Measurements from ENCODE around the gene ROBO1.
A peak's percentile ranks its signal among the peaks of the same experiment; 100 is the strongest.

The ROBO1 gene

DNA sequence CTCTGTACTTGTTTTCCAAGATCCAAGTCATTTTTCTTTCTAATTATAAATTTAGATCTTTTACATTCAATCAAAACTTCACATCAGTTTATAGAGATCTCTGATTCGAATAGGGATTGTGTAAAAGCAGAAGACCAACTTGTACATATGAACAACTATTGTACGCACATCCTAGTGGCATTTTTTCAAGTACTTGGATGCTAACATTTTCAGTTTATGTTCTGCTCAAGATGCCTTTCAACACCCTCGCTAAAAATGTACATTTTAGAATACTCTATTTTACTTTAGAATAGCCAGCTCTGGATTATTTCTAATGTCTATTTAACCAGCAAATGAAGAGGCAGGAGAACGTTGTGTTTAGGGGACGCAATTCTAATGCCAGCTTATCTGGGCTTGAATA is 340.7 kb downstream of the ROBO1 start:
- H3K4me3 ChIP-seq (ENCODE audit: low read depth, low read length) = no peak overlapping the region
- TF ChIP-seq, protein P1, sequence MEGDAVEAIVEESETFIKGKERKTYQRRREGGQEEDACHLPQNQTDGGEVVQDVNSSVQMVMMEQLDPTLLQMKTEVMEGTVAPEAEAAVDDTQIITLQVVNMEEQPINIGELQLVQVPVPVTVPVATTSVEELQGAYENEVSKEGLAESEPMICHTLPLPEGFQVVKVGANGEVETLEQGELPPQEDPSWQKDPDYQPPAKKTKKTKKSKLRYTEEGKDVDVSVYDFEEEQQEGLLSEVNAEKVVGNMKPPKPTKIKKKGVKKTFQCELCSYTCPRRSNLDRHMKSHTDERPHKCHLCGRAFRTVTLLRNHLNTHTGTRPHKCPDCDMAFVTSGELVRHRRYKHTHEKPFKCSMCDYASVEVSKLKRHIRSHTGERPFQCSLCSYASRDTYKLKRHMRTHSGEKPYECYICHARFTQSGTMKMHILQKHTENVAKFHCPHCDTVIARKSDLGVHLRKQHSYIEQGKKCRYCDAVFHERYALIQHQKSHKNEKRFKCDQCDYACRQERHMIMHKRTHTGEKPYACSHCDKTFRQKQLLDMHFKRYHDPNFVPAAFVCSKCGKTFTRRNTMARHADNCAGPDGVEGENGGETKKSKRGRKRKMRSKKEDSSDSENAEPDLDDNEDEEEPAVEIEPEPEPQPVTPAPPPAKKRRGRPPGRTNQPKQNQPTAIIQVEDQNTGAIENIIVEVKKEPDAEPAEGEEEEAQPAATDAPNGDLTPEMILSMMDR (conservative IDR thresholded peaks at IDR 0.05; ENCODE audit: low read depth, low read length) = no peak
- no peak for DNase-seq (ENCODE audit: low read depth)

DNA sequence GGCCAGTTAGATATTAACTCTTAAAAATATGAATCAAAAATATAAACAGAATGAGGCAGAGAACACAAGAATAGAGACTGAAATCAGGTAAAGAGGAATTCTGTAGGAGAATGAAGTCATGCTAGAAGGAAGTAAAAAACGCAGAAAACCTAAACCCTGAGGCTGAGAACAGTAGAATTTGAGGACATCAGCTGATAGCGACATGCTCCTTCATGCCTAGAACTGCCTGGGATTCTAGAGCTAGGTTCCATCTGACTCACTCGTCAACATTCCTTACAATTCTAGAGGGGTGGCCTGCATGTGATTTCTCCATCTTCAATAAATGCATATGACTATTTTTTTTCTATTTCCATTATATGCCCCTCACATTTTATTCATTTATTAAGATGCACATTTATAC is 343.0 kb downstream of the ROBO1 start:
- no peak for DNase-seq (ENCODE audit: low read depth)
- H3K4me3 ChIP-seq (ENCODE audit: low read depth, low read length) = no peak overlapping the region
- TF ChIP-seq, protein P1 (conservative IDR thresholded peaks at IDR 0.05; ENCODE audit: low read depth, low read length) = no peak

DNA sequence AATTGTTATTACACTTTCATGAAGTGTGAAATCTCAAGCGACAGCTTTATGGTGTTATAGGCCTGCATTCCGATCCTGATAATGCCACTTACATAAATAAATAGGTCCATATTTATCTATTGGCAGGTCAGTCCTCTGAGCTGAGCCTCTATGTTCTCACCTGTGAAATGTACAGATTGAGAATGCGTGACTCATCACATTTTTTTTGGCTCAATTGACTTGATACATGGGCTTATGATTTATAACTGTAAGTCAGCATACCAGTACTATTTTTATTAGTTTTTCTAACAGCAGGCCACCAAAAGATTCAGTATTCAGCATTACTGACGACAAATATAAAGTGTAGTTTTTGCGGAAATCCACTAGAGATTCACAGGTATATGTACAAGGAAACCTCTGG is 344.4 kb downstream of the ROBO1 start:
- no peak for DNase-seq (ENCODE audit: low read depth)
- H3K4me3 ChIP-seq (ENCODE audit: low read depth, low read length) = no peak overlapping the region
- TF ChIP-seq, protein P1 (conservative IDR thresholded peaks at IDR 0.05; ENCODE audit: low read depth, low read length) = no peak

DNA sequence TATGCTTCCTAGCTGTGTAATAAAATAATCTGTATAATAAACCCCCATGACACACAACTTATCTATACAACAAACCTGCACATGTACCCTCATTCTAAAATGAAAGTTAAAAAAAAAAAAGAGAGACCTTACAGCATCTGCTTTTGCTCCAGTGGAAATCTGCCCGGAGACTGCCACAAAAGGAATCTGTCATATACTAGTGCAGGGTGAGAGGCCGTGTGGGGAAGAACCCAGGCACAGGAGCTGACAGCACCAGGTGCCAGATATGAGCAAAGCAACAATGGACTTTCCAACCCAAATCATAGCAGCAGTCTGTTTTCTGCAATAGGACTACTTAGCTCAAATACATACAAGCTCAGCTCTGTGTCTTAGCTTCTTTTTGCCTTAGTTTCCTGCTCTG is 346.5 kb downstream of the ROBO1 start:
- DNase-seq (ENCODE audit: low read depth) = no peak
- TF ChIP-seq, protein P1 (conservative IDR thresholded peaks at IDR 0.05; ENCODE audit: low read depth, low read length) = no peak
- H3K4me3 ChIP-seq (ENCODE audit: low read depth, low read length) = no peak overlapping the region

- DNase-seq (ENCODE audit: low read depth) = peak; percentile 36
These were observed 348.8 kb downstream of the ROBO1 start for GRCh38 chr3:79418855-79419621.

GRCh38 chr3:79415356-79415755 is 352.4 kb downstream of the ROBO1 start:
- TF ChIP-seq, protein P1 (conservative IDR thresholded peaks at IDR 0.05; ENCODE audit: low read depth, low read length) = no peak
- no peak overlapping the region for H3K4me3 ChIP-seq (ENCODE audit: low read depth, low read length)
- peak; percentile 79 for DNase-seq (ENCODE audit: low read depth)

More at GRCh38 chr3:79418855-79419621, 348.8 kb downstream of the ROBO1 start:
- TF ChIP-seq, protein P1 (conservative IDR thresholded peaks at IDR 0.05; ENCODE audit: low read depth, low read length) = no peak
- no peak overlapping the region for H3K4me3 ChIP-seq (ENCODE audit: low read depth, low read length)

- DNase-seq (ENCODE audit: low read depth) = peak; percentile 85
- TF ChIP-seq, protein P1 (conservative IDR thresholded peaks at IDR 0.05; ENCODE audit: low read depth, low read length) = no peak
- no peak overlapping the region for H3K4me3 ChIP-seq (ENCODE audit: low read depth, low read length)
These were observed 353.0 kb downstream of the ROBO1 start for GRCh38 chr3:79414806-79415205.
